ENCODE data around the gene KRTAP10-5.
"Not testable (repeated sequence)": the region's sequence is repeated elsewhere in the genome, so short reads cannot be mapped to it uniquely, and the experiment has no call there.

The KRTAP10-5 gene

GRCh38 chr21:44558695-44559094 lies 21.7 kb downstream of the KRTAP10-5 start, which contains the start of gene KRTAP10-3:
KRTAP10-3 (minus strand) TSS chr21:44558795; CDS start chr21:44558715, 80 bp downstream.
- ChIA-PET POLR2A (no interaction called here), CTCF (no interaction called here)
- H3K4me1 ChIP-seq (ENCODE audit: control extremely low read depth in 1 of 4, control insufficient read depth in 4 of 4, insufficient read depth in 4 of 4, low read length in 3 of 4), result no peaks in the 10 kb centered on the region
- H3K9me3 ChIP-seq (ENCODE audit: control extremely low read depth in 1 of 5, control insufficient read depth in 4 of 5, insufficient read depth in 2 of 5, low read depth in 1 of 5, low read length in 4 of 5), result peaks cover under 1 to 16% (median 5%) of the 10 kb centered on the region in 5 experiments
- no peak for DNase-seq
- H3K4me3 ChIP-seq (ENCODE audit: control insufficient read depth in 1 of 7, extremely low read depth in 1 of 7, insufficient read depth in 4 of 7, low read depth in 2 of 7, low read length in 6 of 7), result no peak within 1 kb of the TSS
- no peak within 1 kb of the TSS for H3K27ac ChIP-seq (ENCODE audit: insufficient read depth in 1 of 2, low read depth in 1 of 2, low read length in 2 of 2, poor library complexity in 1 of 2, severe bottlenecking in 2 of 2)
- WGBS (ENCODE audit: insufficient coverage), result 81% methylated on average over 5 of the region's 5 CpGs
- H3K36me3 ChIP-seq (ENCODE audit: control insufficient read depth in 4 of 4, insufficient read depth in 4 of 4, low read length in 3 of 4), result no peaks in the 10 kb centered on the region
- peaks cover 0 to 21% (median 6%) of the 10 kb centered on the region in 5 experiments for H3K27me3 ChIP-seq (replicated peaks in 2 of 5; ENCODE audit: control insufficient read depth in 4 of 5, insufficient read depth in 5 of 5, low read length in 4 of 5)

- H3K9me3 ChIP-seq (ENCODE audit: control extremely low read depth in 1 of 5, control insufficient read depth in 4 of 5, insufficient read depth in 2 of 5, low read depth in 1 of 5, low read length in 4 of 5), result peaks cover 0 to 16% (median 5%) of the 10 kb centered on the region in 5 experiments
- peaks cover 0 to 21% (median 6%) of the 10 kb centered on the region in 5 experiments for H3K27me3 ChIP-seq (replicated peaks in 2 of 5; ENCODE audit: control insufficient read depth in 4 of 5, insufficient read depth in 5 of 5, low read length in 4 of 5)
- not testable (repeated sequence) for DNase-seq
These were observed 22.1 kb downstream of the KRTAP10-5 start for GRCh38 chr21:44558329-44558675.

GRCh38 chr21:44557491-44558328 lies 22.7 kb downstream of the KRTAP10-5 start:
- no peak overlapping the region for H3K4me3 ChIP-seq (ENCODE audit: control insufficient read depth in 1 of 7, extremely low read depth in 1 of 7, insufficient read depth in 4 of 7, low read depth in 2 of 7, low read length in 6 of 7)
- H3K4me1 ChIP-seq (ENCODE audit: control extremely low read depth in 1 of 4, control insufficient read depth in 4 of 4, insufficient read depth in 4 of 4, low read length in 3 of 4), result no peaks in the 10 kb centered on the region
- 72% methylated on average over 27 of the region's 30 CpGs for WGBS (ENCODE audit: insufficient coverage)
- POLR2A ChIA-PET, result no interaction called here
- H3K27ac ChIP-seq (ENCODE audit: insufficient read depth in 1 of 2, low read depth in 1 of 2, low read length in 2 of 2, poor library complexity in 1 of 2, severe bottlenecking in 2 of 2), result no peak overlapping the region
- CTCF ChIA-PET, result no interaction called here
- peaks cover 0 to 21% (median 6%) of the 10 kb centered on the region in 5 experiments for H3K27me3 ChIP-seq (replicated peaks in 2 of 5; ENCODE audit: control insufficient read depth in 4 of 5, insufficient read depth in 5 of 5, low read length in 4 of 5)
- H3K9me3 ChIP-seq (ENCODE audit: control extremely low read depth in 1 of 5, control insufficient read depth in 4 of 5, insufficient read depth in 2 of 5, low read depth in 1 of 5, low read length in 4 of 5), result peaks cover 0 to 15% (median 5%) of the 10 kb centered on the region in 5 experiments
- DNase-seq, result no peak
- no peaks in the 10 kb centered on the region for H3K36me3 ChIP-seq (ENCODE audit: control insufficient read depth in 4 of 4, insufficient read depth in 4 of 4, low read length in 3 of 4)

More at GRCh38 chr21:44558329-44558675, 22.1 kb downstream of the KRTAP10-5 start:
- H3K4me3 ChIP-seq (ENCODE audit: control insufficient read depth in 1 of 7, extremely low read depth in 1 of 7, insufficient read depth in 4 of 7, low read depth in 2 of 7, low read length in 6 of 7); H3K36me3 ChIP-seq (ENCODE audit: control insufficient read depth in 4 of 4, insufficient read depth in 4 of 4, low read length in 3 of 4); POLR2A ChIA-PET; H3K27ac ChIP-seq (ENCODE audit: insufficient read depth in 1 of 2, low read depth in 1 of 2, low read length in 2 of 2, poor library complexity in 1 of 2, severe bottlenecking in 2 of 2); CTCF ChIA-PET; H3K4me1 ChIP-seq (ENCODE audit: control extremely low read depth in 1 of 4, control insufficient read depth in 4 of 4, insufficient read depth in 4 of 4, low read length in 3 of 4): not testable (repeated sequence)
- 94% methylated on average over 3 of the region's 10 CpGs for WGBS (ENCODE audit: insufficient coverage)

GRCh38 chr21:44556879-44557278 lies 23.5 kb downstream of the KRTAP10-5 start:
- DNase-seq, result no peak
- POLR2A ChIA-PET, result no interaction called here
- Histone ChIP-seq H3K27me3 (replicated peaks in 2 of 5; ENCODE audit: control insufficient read depth in 4 of 5, insufficient read depth in 5 of 5, low read length in 4 of 5) (peaks cover 0 to 21% (median 6%) of the 10 kb centered on the region in 5 experiments), H3K4me3 (ENCODE audit: control insufficient read depth in 1 of 7, extremely low read depth in 1 of 7, insufficient read depth in 4 of 7, low read depth in 2 of 7, low read length in 6 of 7) (no peak overlapping the region), H3K4me1 (ENCODE audit: control extremely low read depth in 1 of 4, control insufficient read depth in 4 of 4, insufficient read depth in 4 of 4, low read length in 3 of 4) (no peaks in the 10 kb centered on the region), H3K27ac (ENCODE audit: insufficient read depth in 1 of 2, low read depth in 1 of 2, low read length in 2 of 2, poor library complexity in 1 of 2, severe bottlenecking in 2 of 2) (no peak overlapping the region), H3K9me3 (ENCODE audit: control extremely low read depth in 1 of 5, control insufficient read depth in 4 of 5, insufficient read depth in 2 of 5, low read depth in 1 of 5, low read length in 4 of 5) (peaks cover 0 to 11% (median 5%) of the 10 kb centered on the region in 5 experiments), H3K36me3 (ENCODE audit: control insufficient read depth in 4 of 4, insufficient read depth in 4 of 4, low read length in 3 of 4) (no peaks in the 10 kb centered on the region)
- 73% methylated on average over 9 of the region's 9 CpGs for WGBS (ENCODE audit: insufficient coverage)
- CTCF ChIA-PET, result no interaction called here

GRCh38 chr21:44555200-44555875 lies 25.1 kb downstream of the KRTAP10-5 start:
- CTCF ChIA-PET, result no interaction called here

GRCh38 chr21:44552681-44553080 lies 27.7 kb downstream of the KRTAP10-5 start:
- WGBS (ENCODE audit: insufficient coverage), result 94% methylated on average over 13 of the region's 13 CpGs
- Histone ChIP-seq H3K9me3 (ENCODE audit: control extremely low read depth in 1 of 5, control insufficient read depth in 4 of 5, insufficient read depth in 2 of 5, low read depth in 1 of 5, low read length in 4 of 5) (peaks cover 0 to 2% (median 0%) of the 10 kb centered on the region in 5 experiments), H3K27me3 (replicated peaks in 2 of 5; ENCODE audit: control insufficient read depth in 4 of 5, insufficient read depth in 5 of 5, low read length in 4 of 5) (peaks cover 0 to 46% (median 11%) of the 10 kb centered on the region in 5 experiments), H3K36me3 (ENCODE audit: control insufficient read depth in 4 of 4, insufficient read depth in 4 of 4, low read length in 3 of 4) (no peaks in the 10 kb centered on the region), H3K4me3 (ENCODE audit: control insufficient read depth in 1 of 7, extremely low read depth in 1 of 7, insufficient read depth in 4 of 7, low read depth in 2 of 7, low read length in 6 of 7) (no peak overlapping the region), H3K4me1 (ENCODE audit: control extremely low read depth in 1 of 4, control insufficient read depth in 4 of 4, insufficient read depth in 4 of 4, low read length in 3 of 4) (no peaks in the 10 kb centered on the region), H3K27ac (ENCODE audit: insufficient read depth in 1 of 2, low read depth in 1 of 2, low read length in 2 of 2, poor library complexity in 1 of 2, severe bottlenecking in 2 of 2) (no peak overlapping the region)
- ChIA-PET CTCF (no interaction called here), POLR2A (no interaction called here)
- no peak for DNase-seq

More at GRCh38 chr21:44555200-44555875, 25.1 kb downstream of the KRTAP10-5 start:
- no peak overlapping the region for H3K4me3 ChIP-seq (ENCODE audit: control insufficient read depth in 1 of 7, extremely low read depth in 1 of 7, insufficient read depth in 4 of 7, low read depth in 2 of 7, low read length in 6 of 7)
- H3K36me3 ChIP-seq (ENCODE audit: control insufficient read depth in 4 of 4, insufficient read depth in 4 of 4, low read length in 3 of 4), result no peaks in the 10 kb centered on the region
- POLR2A ChIA-PET, result no interaction called here
- DNase-seq, result no peak
- peaks cover 0 to 11% (median 5%) of the 10 kb centered on the region in 5 experiments for H3K9me3 ChIP-seq (ENCODE audit: control extremely low read depth in 1 of 5, control insufficient read depth in 4 of 5, insufficient read depth in 2 of 5, low read depth in 1 of 5, low read length in 4 of 5)
- 86% methylated on average over 3 of the region's 13 CpGs for WGBS (ENCODE audit: insufficient coverage)
- peaks cover 0 to 27% (median 6%) of the 10 kb centered on the region in 5 experiments for H3K27me3 ChIP-seq (replicated peaks in 2 of 5; ENCODE audit: control insufficient read depth in 4 of 5, insufficient read depth in 5 of 5, low read length in 4 of 5)
- no peaks in the 10 kb centered on the region for H3K4me1 ChIP-seq (ENCODE audit: control extremely low read depth in 1 of 4, control insufficient read depth in 4 of 4, insufficient read depth in 4 of 4, low read length in 3 of 4)
- H3K27ac ChIP-seq (ENCODE audit: insufficient read depth in 1 of 2, low read depth in 1 of 2, low read length in 2 of 2, poor library complexity in 1 of 2, severe bottlenecking in 2 of 2), result no peak overlapping the region

- H3K9me3 ChIP-seq (ENCODE audit: control extremely low read depth in 1 of 5, control insufficient read depth in 4 of 5, insufficient read depth in 2 of 5, low read depth in 1 of 5, low read length in 4 of 5), result peaks cover 0 to 8% (median 4%) of the 10 kb centered on the region in 5 experiments
- ChIA-PET POLR2A (no interaction called here), CTCF (no interaction called here)
- peaks cover 0 to 48% (median 10%) of the 10 kb centered on the region in 5 experiments for H3K27me3 ChIP-seq (replicated peaks in 2 of 5; ENCODE audit: control insufficient read depth in 4 of 5, insufficient read depth in 5 of 5, low read length in 4 of 5)
- no peaks in the 10 kb centered on the region for H3K4me1 ChIP-seq (ENCODE audit: control extremely low read depth in 1 of 4, control insufficient read depth in 4 of 4, insufficient read depth in 4 of 4, low read length in 3 of 4)
- no peak overlapping the region for H3K4me3 ChIP-seq (ENCODE audit: control insufficient read depth in 1 of 7, extremely low read depth in 1 of 7, insufficient read depth in 4 of 7, low read depth in 2 of 7, low read length in 6 of 7)
- WGBS (ENCODE audit: insufficient coverage), result 95% methylated on average over 6 of the region's 6 CpGs
- H3K27ac ChIP-seq (ENCODE audit: insufficient read depth in 1 of 2, low read depth in 1 of 2, low read length in 2 of 2, poor library complexity in 1 of 2, severe bottlenecking in 2 of 2), result no peak overlapping the region
- no peaks in the 10 kb centered on the region for H3K36me3 ChIP-seq (ENCODE audit: control insufficient read depth in 4 of 4, insufficient read depth in 4 of 4, low read length in 3 of 4)
- DNase-seq, result no peak
These were observed 28.3 kb downstream of the KRTAP10-5 start for GRCh38 chr21:44552136-44552535.

All from common myeloid progenitor, CD34-positive (primary cell).